Muscle of back (tissue), 11 donors: ENCODE data around the gene SND1. TPM values are rescaled to one million over a fixed set of nuclear protein-coding genes. Genes with fewer than 3 reads are reported as not detected.

Experiments
- DNase-seq, 3 donors: peaks; one replicate each; pipeline versions ENCODE4 v3.0.0 to v3.0.0-alpha.2; 2013
- polyA plus RNA-seq, 10 donors: library from polyadenylated mRNA; unstranded; fragments of 120-200 nt; gene quantifications; one replicate each; pipeline ENCODE4 v1.2.1, GENCODE V29; 2013; ENCODE audit not compliant: insufficient read length in 10 of 10

SND1 gene
- polyA plus RNA-seq, 10 donors: 79.0 to 120 (median 98.4) TPM

- DNase-seq: no peak
These were observed 66.3 kb downstream of the SND1 start for GRCh38 chr7:127718340-127718679.

GRCh38 chr7:127726476-127726875 lies 74.5 kb downstream of the SND1 start:
- no peak for DNase-seq

DNA sequence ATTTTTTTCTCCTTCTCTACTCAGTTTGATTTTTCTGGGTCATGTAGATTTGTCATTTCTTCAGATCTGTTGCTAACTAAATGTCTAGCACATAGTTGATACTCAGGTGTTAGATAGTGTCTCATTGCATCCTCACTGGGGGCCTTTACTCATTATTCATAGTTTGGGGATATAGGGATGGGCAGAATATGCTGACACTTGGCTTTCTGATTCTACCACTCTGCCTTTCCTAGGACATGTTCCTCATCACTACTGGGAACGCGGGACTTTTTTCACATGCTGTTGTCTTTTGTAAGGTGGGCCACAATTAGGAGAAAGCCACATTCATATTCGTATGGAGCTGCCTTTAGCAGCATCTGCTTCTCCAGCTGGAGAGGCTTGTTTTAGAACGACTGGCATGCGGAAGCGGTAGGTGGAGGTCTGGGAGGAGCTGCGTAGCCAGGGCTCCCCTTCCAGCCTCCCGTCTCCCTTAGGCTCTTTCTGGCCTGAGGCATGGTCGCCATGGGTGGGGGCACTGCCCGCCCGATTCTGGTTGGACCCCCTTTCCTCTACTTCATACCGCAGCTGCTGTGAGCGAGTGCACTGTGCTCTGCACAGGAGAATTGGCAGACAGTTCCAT lies 78.8 kb downstream of the SND1 start:
- no peak for DNase-seq

DNA sequence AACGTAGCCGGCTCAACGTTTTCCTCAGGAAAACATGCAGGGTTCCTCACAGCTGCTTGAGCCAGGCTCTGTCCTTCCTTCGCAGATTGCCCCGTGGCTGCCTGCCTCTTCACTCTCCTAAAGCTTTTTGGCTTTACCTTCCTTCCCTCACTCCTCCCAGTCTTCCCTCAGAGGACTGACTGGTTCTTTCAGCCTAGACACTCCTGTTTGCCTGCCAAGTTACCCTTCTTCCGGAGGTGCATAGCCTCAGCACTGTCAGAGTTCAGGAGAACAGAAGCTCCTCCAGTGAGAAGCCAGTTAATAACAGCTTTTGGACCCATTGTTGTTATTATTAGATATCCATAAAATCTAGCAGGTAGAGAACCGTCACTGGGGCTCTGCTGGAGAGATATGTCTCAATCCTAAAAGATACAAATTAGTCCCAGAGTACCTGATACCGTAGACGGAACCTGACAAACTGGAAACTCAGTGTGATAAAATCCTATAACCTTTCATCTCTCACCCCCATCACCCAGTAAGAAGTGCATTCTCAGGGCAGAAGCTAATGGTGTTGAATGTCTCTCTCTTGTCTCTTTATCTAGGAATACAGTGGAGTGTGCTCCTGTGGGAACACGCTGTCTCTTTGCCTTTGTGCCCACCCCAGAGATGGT lies 79.6 kb downstream of the SND1 start:
- no peak for DNase-seq

- DNase-seq: no peak
These were observed 80.3 kb downstream of the SND1 start for GRCh38 chr7:127732306-127732705.

GRCh38 chr7:127733986-127734385 lies 82.0 kb downstream of the SND1 start:
- DNase-seq: no peak

DNA sequence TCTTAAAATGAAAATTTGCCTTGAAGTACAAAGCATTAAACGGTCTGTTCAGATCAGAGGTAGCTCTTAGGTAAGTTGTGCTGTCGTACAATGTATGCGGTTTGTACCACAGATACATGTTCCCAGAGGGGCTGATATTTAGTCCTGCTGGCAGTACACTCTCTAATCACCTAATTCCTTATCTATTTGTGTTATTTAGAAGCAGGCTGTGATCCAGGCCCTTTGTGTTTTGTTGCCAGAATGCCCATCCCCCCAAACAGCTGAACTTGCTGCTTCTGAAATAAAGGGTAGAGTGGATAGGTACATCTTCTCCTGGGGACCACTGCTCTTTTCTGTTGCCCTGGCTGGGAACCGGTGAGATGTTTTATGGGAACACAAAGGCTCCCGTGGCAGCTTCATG lies 84.5 kb downstream of the SND1 start:
- no peak for DNase-seq

DNA sequence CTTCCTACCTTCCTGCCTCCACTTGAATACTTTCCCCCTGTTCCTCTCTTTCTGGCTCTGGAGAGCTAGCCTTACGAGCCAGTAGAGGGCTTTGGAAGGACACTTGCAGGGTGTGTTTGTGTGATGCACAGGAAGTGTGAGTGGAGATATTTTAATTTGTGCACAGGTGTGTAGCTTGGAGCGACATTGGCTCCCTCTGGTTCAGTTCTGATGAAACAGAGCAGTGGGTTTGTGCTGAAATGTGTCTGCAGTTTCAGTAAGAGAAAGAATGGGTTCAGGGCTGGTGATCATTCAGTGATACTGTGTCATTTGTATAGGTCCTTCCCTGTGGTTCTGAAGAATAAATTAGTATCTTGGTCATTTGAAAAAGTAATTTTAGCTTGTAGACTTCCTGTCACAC lies 86.9 kb downstream of the SND1 start:
- DNase-seq: no peak

DNA sequence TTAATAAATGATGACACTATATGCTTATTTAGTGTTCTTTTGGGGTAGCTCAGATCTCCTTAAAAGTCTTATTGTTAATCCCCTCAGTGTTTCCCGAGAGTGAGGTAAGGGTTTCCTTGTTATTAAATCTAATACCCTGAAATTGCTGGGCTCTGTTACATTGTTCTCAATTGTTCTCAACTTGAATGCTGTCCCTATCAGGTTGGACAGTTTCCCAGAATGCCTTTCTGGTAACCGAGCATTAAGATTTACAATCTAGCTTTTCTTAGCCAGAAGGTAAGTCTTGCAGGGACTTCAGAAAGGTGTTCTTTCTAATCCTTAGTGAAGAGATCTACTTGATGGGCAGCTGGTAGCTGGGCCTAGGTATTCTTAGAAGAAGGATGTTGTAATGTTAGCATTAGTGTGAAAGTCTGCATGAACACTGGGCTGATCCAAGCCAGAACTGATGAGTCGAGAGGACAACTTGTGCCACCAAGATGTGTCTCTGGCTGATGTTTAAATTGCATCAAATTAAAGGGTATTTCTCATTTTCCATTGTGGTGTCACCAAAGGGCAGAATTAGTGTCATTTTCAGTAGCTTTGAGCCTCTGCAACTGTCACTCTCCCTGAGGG lies 89.9 kb downstream of the SND1 start:
- DNase-seq: no peak

GRCh38 chr7:127745445-127745844 lies 93.5 kb downstream of the SND1 start:
- DNase-seq: no peak

GRCh38 chr7:127751062-127751461 lies 99.1 kb downstream of the SND1 start:
- DNase-seq: peak; percentile 24 to 64 (median 34)

DNA sequence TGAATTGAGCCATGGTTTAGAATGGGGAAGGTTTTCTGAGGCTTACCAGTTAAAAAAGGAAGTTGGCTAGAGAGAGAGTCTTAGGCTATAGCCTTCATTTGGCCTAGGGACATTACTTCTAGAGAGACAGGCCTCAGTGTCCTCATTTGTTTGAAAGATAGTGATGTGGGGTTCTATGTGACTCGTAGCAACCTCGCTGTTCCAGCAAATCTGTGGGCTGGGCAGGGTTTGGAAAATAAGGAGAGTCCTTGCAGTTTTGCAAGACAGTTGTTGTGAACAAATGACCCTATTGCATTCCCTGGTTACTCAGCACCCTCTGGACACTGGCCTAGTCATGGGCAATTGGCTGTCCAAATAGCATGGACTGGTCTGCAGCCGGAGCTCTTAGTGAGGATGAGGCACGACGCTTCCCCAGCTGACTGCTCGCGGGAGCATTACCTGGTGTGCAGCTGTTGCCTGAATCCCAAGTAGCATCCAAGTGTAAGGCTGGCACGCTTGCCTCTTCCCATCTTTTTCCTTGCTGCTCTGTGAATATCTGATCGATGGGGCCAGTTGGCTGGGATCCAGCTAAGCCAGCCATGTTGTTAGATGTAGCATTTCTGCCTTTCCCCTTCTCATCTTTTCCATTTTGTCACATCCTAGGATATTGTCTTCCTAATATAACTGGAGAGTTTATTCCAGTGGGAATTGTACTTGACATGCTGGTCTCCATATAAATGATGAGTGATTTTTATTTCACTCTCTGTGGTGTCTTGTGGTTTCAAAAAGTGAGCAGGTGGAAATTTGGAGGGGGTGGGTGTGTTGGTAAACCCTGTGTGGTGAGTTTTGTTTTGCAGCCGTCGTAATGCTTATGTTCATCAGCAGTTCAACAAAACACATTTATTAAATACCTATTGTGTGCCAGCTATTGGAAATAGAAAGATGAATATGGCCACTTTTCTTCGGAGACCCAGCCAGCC lies 99.8 kb downstream of the SND1 start:
- DNase-seq: no peak

- DNase-seq: no peak
These were observed 100.8 kb downstream of the SND1 start for GRCh38 chr7:127752829-127753228.

DNA sequence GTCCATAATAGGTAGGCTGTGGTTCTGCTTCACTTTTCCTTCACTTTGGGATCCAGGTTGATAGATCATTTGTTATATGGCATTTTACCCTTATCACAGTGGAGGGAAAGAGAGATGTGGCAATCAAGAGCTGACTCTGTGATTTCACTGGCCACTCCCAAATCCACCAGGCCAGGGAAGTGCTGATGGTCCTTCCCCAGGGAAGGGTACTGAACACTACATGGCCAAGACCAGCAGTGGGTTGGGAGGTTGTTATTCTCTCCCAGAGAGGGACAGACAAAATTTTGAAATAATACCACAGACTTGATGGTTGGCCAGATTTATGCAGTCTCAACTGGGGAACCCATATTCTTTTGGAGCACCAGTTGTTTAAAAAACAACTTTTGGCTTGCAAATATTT lies 102.5 kb downstream of the SND1 start:
- no peak for DNase-seq

DNA sequence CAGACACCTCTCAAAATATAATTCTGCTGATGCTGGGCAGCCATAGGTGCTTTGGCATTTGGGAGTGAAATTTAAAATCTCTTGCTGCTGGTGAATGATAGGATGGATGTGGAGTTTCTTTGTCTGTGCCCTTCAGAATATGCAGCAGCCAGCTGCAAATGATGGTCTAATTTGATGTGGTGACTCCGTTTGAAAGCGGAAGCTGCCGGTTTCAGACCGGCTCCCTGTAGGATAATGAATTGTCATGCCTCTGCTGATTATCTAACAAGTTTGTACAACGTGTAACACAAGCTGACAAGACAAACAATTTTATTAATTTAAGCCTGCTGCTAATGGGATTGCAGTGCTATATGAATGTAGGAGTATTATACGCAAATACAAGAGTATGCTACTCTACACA lies 103.5 kb downstream of the SND1 start:
- no peak for DNase-seq

- no peak for DNase-seq
These were observed 104.0 kb downstream of the SND1 start for GRCh38 chr7:127755965-127756364.

DNA sequence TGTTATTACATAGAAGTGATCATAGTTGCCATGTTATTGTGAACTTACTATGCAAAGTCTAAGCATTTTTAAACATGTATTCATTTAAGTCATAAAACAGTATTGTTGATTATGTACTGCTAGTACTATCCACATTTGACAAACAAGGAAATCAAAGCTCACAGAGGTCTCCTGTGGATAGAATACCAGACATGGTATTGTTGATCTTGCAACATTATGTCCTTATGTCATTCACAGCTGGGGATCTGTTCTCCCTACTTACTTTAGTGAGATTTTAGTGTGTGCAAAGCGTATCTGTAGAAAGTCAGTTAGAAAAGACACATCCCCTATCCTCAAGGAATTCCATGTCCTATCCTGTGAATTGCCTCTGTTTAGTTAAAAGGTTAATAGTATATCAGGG lies 106.1 kb downstream of the SND1 start:
- DNase-seq: no peak

DNA sequence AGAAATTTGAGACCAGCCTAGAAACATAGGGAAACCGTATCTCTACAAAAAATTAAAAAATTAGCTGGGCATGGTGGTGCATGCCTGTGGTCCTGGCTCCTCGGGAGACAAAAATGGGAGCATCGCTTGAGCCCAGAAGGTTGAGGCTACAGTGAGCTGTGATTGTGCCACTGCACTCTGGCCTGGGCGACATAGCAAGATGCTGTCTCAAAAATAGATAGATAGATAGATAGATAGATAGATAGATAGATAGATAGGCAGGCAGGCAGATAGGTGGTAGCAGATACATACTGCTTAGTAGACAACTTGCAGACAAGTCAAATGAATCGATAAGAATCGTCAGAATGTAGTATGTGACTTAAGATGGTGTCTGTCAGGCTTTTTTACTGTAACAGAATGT lies 106.9 kb downstream of the SND1 start:
- no peak for DNase-seq

DNA sequence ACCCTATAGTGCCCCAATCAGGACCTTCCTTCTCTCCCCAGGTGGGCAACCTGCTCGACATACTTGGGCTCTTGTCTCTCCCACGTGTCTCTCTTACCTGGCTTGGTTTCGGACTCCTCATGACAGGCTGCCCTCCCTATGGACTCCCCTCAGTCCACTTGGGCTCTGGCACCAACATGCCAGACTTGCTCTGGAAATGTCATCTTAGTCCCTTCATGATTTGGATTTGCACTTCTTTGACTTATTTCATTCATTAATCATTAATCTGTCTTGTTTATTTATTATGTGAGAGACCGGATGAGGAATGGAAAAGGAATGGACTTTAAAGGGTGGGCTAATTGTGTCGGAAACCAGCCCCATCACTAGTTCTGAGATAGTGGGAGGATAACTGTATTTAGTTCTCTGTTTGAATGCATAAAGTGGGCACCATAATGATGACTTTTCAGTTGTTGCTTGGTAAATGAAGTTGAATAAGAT lies 108.0 kb downstream of the SND1 start:
- DNase-seq: no peak

GRCh38 chr7:127760436-127761031 lies 108.5 kb downstream of the SND1 start:
- no peak for DNase-seq

GRCh38 chr7:127761196-127761595 lies 109.2 kb downstream of the SND1 start:
- DNase-seq: no peak

DNA sequence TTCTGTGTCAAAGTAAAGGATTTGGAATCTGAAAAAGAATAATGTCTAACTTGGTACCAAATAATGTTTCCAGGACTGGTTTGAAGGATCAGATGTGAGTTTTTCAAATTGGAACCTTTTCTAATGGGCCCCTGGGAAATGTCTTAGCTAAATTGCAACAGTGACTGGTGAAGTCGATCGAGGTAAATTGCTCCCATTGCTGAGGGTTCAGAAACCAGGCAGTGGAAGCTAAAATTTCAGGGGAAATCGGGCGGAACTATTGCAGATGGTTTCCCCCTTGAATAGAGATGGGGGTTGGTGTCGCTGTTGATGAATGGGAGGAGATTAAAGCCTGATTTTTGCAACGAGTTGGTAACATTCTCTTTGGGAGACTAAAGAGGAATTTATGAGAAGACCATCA lies 112.7 kb downstream of the SND1 start:
- DNase-seq: no peak
